Bronchial epithelial cell (primary cell): ENCODE data around the gene OBP2A. TPM values are rescaled to one million over a fixed set of nuclear protein-coding genes. Genes with fewer than 3 reads are reported as not detected.

ENCODE experiments used
- DNase-seq: peaks from one replicate; pipeline ENCODE4 v3.0.0-alpha.2; 2010; ENCODE audit warnings: low read depth
- FAIRE-seq: peaks from 2 replicates; lab custom pipeline; 2011; peaks lifted over from hg19 to GRCh38; lab: Jason Lieb, UNC
- H3K27me3 ChIP-seq: 2 replicates; pipeline ENCODE4 v1.5.1; 2011; ENCODE audit warnings: low read length; ENCODE audit not compliant: control insufficient read depth, insufficient read depth
- H3K36me3 ChIP-seq: 2 replicates; pipeline ENCODE4 v1.5.1; 2011; ENCODE audit warnings: low read length; ENCODE audit not compliant: control insufficient read depth, insufficient read depth
- H3K4me3 ChIP-seq: 2 replicates; pipeline ENCODE4 v1.5.1; 2011; ENCODE audit warnings: mild to moderate bottlenecking, low read depth, low read length, control low read depth
- total RNA-seq: library from RNA; depleted of rRNA; stranded (reverse); fragments of >200 nt; gene quantifications from 2 replicates; pipeline ENCODE4 v1.2.1, GENCODE V29; 2014
- TF ChIP-seq, protein P1 (sequence below): IDR thresholded peaks from 2 replicates; pipeline ENCODE4 v1.5.1; 2011; ENCODE audit warnings: mild to moderate bottlenecking, moderate library complexity, low read length, control low read depth, inconsistent platforms; ENCODE audit not compliant: insufficient read depth, severe bottlenecking

The OBP2A gene
- total RNA-seq, 1 donor from 2014 or later = not detected

DNA sequence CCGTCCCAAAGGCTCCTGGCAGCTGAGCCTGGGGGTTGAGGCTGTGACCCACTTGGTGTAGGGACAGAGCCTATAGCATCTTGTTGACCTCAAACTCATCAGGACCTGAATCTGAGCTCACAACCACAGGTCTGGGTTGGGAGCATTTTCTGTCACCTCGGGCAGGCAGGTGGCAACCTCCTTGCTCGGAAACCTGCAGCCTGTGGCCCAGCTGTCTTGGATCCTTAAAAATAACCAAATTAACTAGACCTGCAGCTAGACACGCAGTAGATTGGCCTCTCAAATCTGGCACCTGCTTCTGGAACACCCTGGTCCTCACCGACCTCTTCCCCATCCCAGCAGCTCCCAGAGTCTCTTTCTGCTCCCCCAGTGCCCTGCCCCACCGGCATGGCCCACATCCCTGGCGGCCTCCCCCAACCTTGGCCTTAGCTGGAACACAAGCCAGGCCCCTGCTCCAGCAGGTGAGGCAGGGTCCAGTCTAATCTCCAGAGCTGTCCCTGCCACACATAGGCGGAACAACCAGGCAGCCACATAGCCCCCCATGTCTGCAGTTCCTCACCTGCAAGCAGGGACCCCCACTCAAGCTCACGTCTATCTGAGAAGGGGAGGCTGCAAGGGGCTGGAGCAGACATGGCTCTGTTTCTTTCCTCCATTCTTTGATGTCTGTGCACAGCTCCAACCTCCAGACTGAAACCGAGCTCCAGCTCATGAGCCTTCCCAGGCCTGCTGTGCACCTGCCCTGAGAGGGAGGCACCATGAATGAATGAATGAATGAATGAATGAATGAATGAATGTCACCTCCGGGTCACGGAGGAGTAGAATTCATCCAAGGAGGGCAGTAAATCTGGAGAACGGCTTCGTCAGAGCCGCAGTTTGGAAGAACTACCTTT is 43.9 kb downstream of the OBP2A start:
- TF ChIP-seq, protein P1, sequence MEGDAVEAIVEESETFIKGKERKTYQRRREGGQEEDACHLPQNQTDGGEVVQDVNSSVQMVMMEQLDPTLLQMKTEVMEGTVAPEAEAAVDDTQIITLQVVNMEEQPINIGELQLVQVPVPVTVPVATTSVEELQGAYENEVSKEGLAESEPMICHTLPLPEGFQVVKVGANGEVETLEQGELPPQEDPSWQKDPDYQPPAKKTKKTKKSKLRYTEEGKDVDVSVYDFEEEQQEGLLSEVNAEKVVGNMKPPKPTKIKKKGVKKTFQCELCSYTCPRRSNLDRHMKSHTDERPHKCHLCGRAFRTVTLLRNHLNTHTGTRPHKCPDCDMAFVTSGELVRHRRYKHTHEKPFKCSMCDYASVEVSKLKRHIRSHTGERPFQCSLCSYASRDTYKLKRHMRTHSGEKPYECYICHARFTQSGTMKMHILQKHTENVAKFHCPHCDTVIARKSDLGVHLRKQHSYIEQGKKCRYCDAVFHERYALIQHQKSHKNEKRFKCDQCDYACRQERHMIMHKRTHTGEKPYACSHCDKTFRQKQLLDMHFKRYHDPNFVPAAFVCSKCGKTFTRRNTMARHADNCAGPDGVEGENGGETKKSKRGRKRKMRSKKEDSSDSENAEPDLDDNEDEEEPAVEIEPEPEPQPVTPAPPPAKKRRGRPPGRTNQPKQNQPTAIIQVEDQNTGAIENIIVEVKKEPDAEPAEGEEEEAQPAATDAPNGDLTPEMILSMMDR = no peak
- Histone ChIP-seq H3K36me3 (no peaks in the 10 kb centered on the region), H3K27me3 (no peaks in the 10 kb centered on the region), H3K4me3 (no peak overlapping the region)
- no peak for DNase-seq
- FAIRE-seq = no peak

DNA sequence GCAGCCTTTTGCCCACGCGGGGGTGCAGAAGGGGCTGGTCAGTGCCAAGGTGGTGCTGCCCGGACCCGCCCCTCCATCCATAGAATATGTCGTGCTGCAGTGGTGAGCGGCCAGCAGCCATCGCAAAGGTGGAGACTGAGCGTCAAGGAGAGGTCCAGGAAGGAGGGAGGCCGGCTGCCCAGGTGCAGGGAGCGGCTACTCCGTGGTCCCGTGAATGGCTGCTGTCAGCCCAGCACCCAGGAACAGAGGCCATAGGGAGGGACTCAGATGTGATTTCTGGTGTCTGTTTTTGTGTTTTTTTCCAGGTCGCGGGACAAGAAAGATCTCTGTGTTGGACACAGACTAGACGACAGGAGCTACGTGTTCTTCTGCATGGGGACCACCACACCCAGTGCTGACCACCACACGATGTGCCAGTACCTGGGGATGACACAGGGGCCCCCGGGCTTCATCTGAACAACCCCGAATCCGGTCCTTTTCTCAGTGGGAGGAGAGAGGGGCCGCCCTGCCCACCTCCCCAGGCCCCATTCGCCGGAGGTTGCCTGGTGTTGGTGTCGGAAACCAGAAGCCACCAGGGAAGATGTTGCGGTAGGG is 44.7 kb downstream of the OBP2A start:
- no peaks in the 10 kb centered on the region for H3K27me3 ChIP-seq
- TF ChIP-seq, protein P1 = no peak
- DNase-seq (no peak), FAIRE-seq (no peak)
- no peak overlapping the region for H3K4me3 ChIP-seq
- no peaks in the 10 kb centered on the region for H3K36me3 ChIP-seq

DNA sequence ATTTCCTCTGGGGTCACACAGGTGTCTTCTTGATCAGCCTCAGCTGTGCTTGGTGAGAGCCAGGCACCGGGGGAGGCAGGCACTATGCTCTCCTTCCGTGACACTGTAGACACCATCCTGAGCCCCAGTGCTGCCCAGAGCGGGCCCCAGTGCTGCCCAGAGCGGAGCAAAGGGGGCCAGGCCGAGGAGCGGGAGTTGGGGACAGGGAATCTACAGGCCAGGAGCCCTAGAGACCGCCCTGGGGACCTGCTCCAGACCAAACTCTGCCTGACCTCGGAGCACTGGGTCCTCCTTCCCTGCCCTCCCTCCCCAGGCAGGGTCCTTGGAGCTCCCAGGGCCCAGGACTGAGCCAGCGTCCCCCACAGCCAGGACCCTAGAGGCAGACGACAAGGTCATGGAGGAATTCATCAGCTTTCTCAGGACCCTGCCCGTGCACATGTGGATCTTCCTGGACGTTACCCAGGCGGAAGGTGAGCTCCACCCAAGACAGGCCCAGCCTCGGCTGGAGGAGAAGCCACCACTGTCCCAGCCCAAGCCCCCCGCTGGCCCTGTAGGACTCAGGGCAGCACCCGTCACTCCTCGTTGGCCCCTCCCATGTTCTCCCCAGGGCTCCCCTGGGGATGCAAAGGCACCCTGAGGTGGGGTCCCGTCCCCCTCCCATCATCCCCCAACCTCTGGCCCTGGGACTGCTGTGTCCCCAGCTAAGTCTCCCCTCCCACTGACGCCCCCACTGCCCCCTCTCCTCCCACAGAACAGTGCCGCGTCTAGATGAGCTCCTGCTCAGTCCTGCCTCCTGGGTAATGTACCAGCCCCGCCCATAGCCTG is 45.8 kb downstream of the OBP2A start:
- Histone ChIP-seq H3K4me3 (no peak overlapping the region), H3K27me3 (no peaks in the 10 kb centered on the region), H3K36me3 (no peaks in the 10 kb centered on the region)
- DNase-seq = no peak
- TF ChIP-seq, protein P1 = no peak
- no peak for FAIRE-seq

GRCh38 chr9:135592331-135592590 is 46.3 kb downstream of the OBP2A start:
- Histone ChIP-seq H3K36me3 (no peaks in the 10 kb centered on the region), H3K4me3 (no peak overlapping the region), H3K27me3 (no peaks in the 10 kb centered on the region)
- DNase-seq = no peak
- FAIRE-seq = no peak
- TF ChIP-seq, protein P1 = no peak

GRCh38 chr9:135592625-135593024 is 46.7 kb downstream of the OBP2A start:
- H3K36me3 ChIP-seq = no peaks in the 10 kb centered on the region
- no peak for DNase-seq
- no peak overlapping the region for H3K4me3 ChIP-seq
- TF ChIP-seq, protein P1 = no peak
- no peak for FAIRE-seq
- no peaks in the 10 kb centered on the region for H3K27me3 ChIP-seq
